Uterus (tissue), 4 donors: ENCODE measurements around the gene TMEM141. TPM values are rescaled to one million over a fixed set of nuclear protein-coding genes. Genes with fewer than 3 reads are reported as not detected.

Experiments used
- DNase-seq, 2 donors: peaks; one replicate each; pipeline ENCODE4 v3.0.0-alpha.2; 2019 to 2020
- H3K27ac ChIP-seq, 2 donors: fragments of 200-600 bp; sonication (generic); 1 replicate in 1 of 2; 2 replicates in 1 of 2; pipeline ENCODE4 v1.5.1; 2016 to 2018
- H3K27me3 ChIP-seq, 2 donors: fragments of 200-600 bp; sonication (generic); one replicate each; pipeline ENCODE4 v1.5.1; 2018 to 2019; ENCODE audit warnings: control low read depth in 1 of 2
- H3K36me3 ChIP-seq, 2 donors: fragments of 200-600 bp; sonication (generic); one replicate each; pipeline ENCODE4 v1.5.1; 2019; ENCODE audit warnings: control low read depth in 1 of 2
- H3K4me1 ChIP-seq, 2 donors: fragments of 200-600 bp; sonication (generic); one replicate each; pipeline ENCODE4 v1.5.1; 2018 to 2019; ENCODE audit warnings: control low read depth in 1 of 2
- H3K4me3 ChIP-seq, 2 donors: fragments of 200-600 bp; sonication (generic); 1 replicate in 1 of 2; 2 replicates in 1 of 2; pipeline ENCODE4 v1.5.1; 2018 to 2019; ENCODE audit warnings: mild to moderate bottlenecking in 1 of 2
- H3K9me3 ChIP-seq, 2 donors: fragments of 200-600 bp; sonication (generic); one replicate each; pipeline ENCODE4 v1.5.1; 2019; ENCODE audit warnings: control low read depth in 1 of 2
- POLR2A ChIP-seq, 2 donors: fragments of 450-650 bp; IDR thresholded peaks; one replicate each; pipeline ENCODE4 v1.6.1; 2016; ENCODE audit warnings: antibody characterized with exemption in 2 of 2, mild to moderate bottlenecking in 1 of 2, moderate library complexity in 1 of 2
- intact Hi-C: fragments of 100-400 bp; cut with DNase I; formaldehyde crosslinking; loops from one replicate; pipeline ENCODE4 v1.15.1; 2023; ENCODE audit warnings: low total_unique reads
- total RNA-seq, 4 donors: library from RNA; depleted of rRNA in 3 of 4; stranded (reverse); fragments of >200 nt in 3 of 4; gene quantifications; one replicate each; pipeline versions ENCODE4 v1.1.0 to v1.2.4, GENCODE V29; 2014 to 2023
- TF ChIP-seq, protein P1 (sequence below), 4 experiments: fragments of 200-600 bp in 2 of 4; fragments of 450-650 bp in 2 of 4; sonication (generic) in 2 of 4; IDR thresholded peaks; one replicate each; pipeline ENCODE4 v1.5.1; 2016 to 2019; ENCODE audit warnings: antibody characterized with exemption in 4 of 4, mild to moderate bottlenecking in 2 of 4, moderate library complexity in 1 of 4
- donor health status: DM: yes; HTN: yes; CAD: no.

Gene TMEM141
- total RNA-seq = 10 to 100 TPM in 3 of 4 donors, 1 to 10 TPM in 1; 3.5 to 48.9 (median 32.0) TPM

DNA sequence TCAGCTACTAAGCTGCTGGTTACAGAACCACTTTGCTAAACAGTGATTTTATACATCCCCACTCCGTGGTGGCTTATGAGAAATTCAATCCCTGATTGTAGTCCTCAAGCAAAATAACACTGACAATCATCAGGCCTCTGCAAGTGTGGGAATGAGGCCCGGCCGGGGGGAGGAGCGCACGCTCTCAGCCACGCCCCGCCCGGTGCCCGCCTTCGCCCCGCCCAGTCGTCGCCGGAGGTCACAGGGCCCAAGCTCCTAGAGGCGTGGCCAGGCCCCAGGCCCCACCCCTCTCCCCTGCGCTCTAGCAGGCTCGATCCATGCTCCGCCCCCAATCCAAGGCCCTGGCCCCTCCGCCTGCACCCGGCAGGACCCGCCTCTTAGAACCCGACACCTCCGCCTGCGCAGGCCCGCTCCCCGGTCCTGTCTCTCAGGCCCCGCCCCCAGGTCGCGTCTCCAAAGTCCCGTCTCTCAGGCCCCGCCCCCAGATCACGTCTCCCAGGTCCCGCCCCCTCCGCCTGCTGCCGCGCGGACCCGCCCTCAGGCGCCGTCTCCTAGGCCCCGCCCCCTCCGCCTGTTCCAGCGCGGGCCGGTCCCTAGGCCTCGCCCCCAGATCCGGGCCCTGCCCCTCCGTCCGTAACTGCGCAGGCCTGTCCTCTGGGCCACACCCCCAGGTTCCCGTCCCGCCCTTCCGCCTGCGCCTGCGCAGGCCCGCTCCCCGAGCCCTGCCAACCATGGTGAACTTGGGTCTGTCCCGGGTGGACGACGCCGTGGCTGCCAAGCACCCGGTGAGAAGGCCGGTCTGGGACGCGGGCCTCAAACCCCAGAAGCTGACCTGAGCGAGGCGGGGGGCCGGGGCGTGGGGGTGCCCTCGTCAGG is at the start of gene TMEM141:
TMEM141 (plus strand) TSS at position 705 of the 876 bp plus-strand sequence; CDS start at position 732, 27 bp downstream.
- Histone ChIP-seq H3K4me1 (peaks cover 3 to 8% of the 10 kb centered on the region in 2 donors), H3K4me3 (peak within 1 kb of the TSS; percentile 76 to 84), H3K9me3 (no peaks in the 10 kb centered on the region), H3K27ac (peak within 1 kb of the TSS; percentile 91 to 96), H3K36me3 (no peaks in the 10 kb centered on the region), H3K27me3 (no peaks in the 10 kb centered on the region)
- intact Hi-C loops = no loop called here
- TF ChIP-seq, protein P1, sequence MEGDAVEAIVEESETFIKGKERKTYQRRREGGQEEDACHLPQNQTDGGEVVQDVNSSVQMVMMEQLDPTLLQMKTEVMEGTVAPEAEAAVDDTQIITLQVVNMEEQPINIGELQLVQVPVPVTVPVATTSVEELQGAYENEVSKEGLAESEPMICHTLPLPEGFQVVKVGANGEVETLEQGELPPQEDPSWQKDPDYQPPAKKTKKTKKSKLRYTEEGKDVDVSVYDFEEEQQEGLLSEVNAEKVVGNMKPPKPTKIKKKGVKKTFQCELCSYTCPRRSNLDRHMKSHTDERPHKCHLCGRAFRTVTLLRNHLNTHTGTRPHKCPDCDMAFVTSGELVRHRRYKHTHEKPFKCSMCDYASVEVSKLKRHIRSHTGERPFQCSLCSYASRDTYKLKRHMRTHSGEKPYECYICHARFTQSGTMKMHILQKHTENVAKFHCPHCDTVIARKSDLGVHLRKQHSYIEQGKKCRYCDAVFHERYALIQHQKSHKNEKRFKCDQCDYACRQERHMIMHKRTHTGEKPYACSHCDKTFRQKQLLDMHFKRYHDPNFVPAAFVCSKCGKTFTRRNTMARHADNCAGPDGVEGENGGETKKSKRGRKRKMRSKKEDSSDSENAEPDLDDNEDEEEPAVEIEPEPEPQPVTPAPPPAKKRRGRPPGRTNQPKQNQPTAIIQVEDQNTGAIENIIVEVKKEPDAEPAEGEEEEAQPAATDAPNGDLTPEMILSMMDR (IDR thresholded peaks at IDR 0.05) = peak in 1 of 4 experiments; percentile 16
- TF ChIP-seq POLR2A (IDR thresholded peaks at IDR 0.05) = peak; percentile 43 to 81
- peak; percentile 100 for DNase-seq

DNA sequence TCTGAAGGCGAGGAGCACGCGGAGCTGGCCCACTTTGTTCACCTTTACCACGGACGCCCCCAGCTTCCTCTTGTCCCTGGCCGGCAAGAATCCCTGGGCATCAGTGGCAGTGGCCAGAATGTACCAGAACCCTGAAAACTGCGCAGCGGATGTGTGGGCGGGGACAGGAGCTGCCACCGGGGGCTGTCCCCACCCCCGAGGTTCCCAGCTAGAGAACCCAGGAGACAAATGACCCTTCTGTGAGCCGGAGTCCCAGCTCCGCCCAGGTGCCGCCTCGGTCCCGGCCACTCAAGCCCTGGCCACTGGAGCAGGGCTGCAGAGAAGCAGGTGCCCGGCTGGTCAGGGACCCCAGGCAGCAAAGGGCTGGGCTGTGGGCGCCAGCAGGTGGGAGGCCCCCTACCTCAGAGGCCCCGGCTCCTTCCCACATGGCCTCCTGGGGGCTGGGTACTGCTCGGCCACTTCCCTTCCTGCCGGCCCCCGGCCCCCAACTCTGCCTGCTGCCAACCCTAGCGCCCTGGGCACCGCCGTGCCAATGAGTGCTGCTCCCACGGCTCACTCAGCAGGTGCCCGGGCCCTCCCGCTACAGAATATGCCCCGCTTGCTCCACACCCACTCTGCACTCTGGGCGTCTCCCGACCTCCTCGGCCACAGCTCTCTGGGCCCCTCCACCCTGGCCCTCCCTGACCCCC is 49.1 kb upstream of the TMEM141 start:
- peaks cover 0 to 7% of the 10 kb centered on the region in 2 donors for H3K4me1 ChIP-seq

DNA sequence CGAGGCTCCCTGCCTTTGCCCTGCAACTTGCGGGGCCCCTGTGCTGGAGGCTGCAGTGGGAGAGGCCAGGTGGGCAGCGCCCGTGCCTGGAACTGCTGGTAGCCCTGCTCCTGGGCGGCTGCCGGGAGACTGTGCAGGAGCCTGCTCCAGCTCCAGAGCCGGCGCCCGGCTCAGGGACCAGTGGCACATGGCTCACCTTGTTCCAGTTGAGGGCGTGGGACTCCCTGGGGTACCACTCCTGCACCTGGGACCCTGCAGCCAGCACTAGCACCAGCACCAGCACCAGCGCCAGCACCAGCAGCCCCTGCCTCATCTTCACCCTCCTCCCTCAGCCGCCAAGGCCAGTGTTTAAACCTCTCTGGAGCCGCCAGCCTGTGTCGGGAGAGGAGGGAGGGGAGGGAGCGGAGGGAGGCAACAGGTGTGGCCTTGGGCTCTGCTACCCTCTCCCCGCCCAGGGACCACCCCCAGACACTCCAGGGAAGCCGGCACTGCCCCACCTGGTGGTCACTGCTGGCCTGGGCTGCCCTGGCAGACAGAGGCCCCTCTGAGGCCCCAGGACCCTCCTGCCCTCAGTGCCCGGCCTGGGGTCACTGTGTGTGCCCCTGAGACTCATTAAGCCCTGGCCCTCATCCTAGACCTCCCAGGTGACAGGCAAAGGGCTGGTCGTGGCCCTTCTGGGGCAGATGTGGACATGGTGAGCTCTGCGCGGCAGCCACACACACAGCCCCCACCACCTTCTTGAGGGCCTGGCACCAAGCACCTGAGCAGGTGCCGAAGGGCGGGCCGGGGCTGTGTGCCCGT is 48.4 kb upstream of the TMEM141 start, which contains the start of gene LCN10:
LCN10 (minus strand) TSS at position 350 of the 801 bp plus-strand sequence; CDS start at position 313, 37 bp downstream.
- H3K9me3 ChIP-seq = no peaks in the 10 kb centered on the region
- no peak for DNase-seq
- H3K4me1 ChIP-seq = peaks cover 0 to 7% of the 10 kb centered on the region in 2 donors
- peak within 1 kb of the TSS in 1 of 2 donors; percentile 63 for H3K27ac ChIP-seq
- TF ChIP-seq POLR2A (IDR thresholded peaks at IDR 0.05) = no peak
- TF ChIP-seq, protein P1 (IDR thresholded peaks at IDR 0.05) = peak in 1 of 4 experiments; percentile 28
- H3K4me3 ChIP-seq = no peak within 1 kb of the TSS
- no peaks in the 10 kb centered on the region for H3K36me3 ChIP-seq
- H3K27me3 ChIP-seq = peaks cover 0 to 18% of the 10 kb centered on the region in 2 donors
- intact Hi-C loops = no loop called here

More for the DNA sequence above, 49.1 kb upstream of the TMEM141 start:
- no peaks in the 10 kb centered on the region for H3K9me3 ChIP-seq
- intact Hi-C loops = no loop called here
- H3K4me3 ChIP-seq = no peak overlapping the region
- no peaks in the 10 kb centered on the region for H3K36me3 ChIP-seq
- peak in 1 of 2 donors; percentile 38 for TF ChIP-seq POLR2A (IDR thresholded peaks at IDR 0.05)
- TF ChIP-seq, protein P1 (IDR thresholded peaks at IDR 0.05) = no peak
- DNase-seq = peak in 1 of 2 donors; percentile 46
- peaks cover 0 to 18% of the 10 kb centered on the region in 2 donors for H3K27me3 ChIP-seq
- peak overlapping the region; percentile 20 to 63 for H3K27ac ChIP-seq

DNA sequence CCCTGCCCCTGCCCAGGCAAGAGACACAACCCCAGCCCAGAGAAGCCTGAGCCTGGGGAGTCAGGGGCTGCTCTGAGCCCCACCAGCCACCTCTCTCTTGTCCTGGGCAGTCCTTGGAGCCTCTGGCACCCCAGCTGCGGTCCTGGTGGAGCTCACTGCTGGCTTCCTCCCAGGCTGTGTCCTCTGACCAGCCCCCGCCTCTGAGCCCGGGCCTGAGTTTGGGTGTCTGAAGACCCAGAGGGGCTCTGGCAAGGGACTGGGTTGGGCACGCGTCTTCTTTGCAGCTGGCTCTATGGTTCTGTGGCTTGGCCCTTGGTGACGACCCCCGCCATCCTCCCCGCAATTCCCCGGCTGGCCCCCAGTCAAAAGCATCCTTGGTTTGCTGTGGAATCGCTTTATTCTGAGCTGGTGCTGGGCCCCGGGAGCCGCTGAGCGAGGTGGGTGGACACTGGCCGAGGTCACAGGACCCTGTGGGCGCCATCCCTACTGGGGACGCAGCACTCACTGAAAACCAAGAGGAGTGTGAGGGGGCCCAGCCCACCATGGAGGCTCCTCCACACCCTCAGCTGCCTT is 47.4 kb upstream of the TMEM141 start:
- DNase-seq = no peak
- H3K9me3 ChIP-seq = no peaks in the 10 kb centered on the region
- intact Hi-C loops = no loop called here
- H3K4me3 ChIP-seq = no peak overlapping the region
- H3K36me3 ChIP-seq = no peaks in the 10 kb centered on the region
- peaks cover 0 to 18% of the 10 kb centered on the region in 2 donors for H3K27me3 ChIP-seq
- TF ChIP-seq POLR2A (IDR thresholded peaks at IDR 0.05) = no peak
- TF ChIP-seq, protein P1 (IDR thresholded peaks at IDR 0.05) = no peak
- peaks cover 0 to 7% of the 10 kb centered on the region in 2 donors for H3K4me1 ChIP-seq
- no peak overlapping the region for H3K27ac ChIP-seq
